PC-9 (cell line): ENCODE measurements around the gene IL18.

Source experiments
- CTCF ChIP-seq: fragments of 200-600 bp; sonication (generic); conservative IDR thresholded peaks from 2 replicates; pipeline ENCODE4 v1.6.1; 2017; ENCODE audit warnings: mixed run types, antibody characterized with exemption, mild to moderate bottlenecking, moderate library complexity
- EZH2 ChIP-seq: fragments of 200-600 bp; sonication (generic); IDR thresholded peaks from 2 replicates; pipeline ENCODE4 v1.8.0; 2017; ENCODE audit warnings: antibody characterized with exemption, low read depth

GRCh38 chr11:112167145-112167544 is 3.3 kb upstream of the IL18 start, which contains the start of gene TEX12:
- TF ChIP-seq CTCF, result no peak
- no peak for TF ChIP-seq EZH2
